NCI-H446 (cell line): ENCODE measurements around the gene ANKRD13B.
A peak's percentile ranks its signal among the peaks of the same experiment; 100 is the strongest.
"Not testable (repeated sequence)": the region's sequence is repeated elsewhere in the genome, so short reads cannot be mapped to it uniquely, and the experiment has no call there.

ENCODE experiments used
- DNase-seq, 2 experiments: peaks; one replicate each; lab custom pipeline; 2025; lab: John Stamatoyannopoulos, UW

ANKRD13B gene

DNA sequence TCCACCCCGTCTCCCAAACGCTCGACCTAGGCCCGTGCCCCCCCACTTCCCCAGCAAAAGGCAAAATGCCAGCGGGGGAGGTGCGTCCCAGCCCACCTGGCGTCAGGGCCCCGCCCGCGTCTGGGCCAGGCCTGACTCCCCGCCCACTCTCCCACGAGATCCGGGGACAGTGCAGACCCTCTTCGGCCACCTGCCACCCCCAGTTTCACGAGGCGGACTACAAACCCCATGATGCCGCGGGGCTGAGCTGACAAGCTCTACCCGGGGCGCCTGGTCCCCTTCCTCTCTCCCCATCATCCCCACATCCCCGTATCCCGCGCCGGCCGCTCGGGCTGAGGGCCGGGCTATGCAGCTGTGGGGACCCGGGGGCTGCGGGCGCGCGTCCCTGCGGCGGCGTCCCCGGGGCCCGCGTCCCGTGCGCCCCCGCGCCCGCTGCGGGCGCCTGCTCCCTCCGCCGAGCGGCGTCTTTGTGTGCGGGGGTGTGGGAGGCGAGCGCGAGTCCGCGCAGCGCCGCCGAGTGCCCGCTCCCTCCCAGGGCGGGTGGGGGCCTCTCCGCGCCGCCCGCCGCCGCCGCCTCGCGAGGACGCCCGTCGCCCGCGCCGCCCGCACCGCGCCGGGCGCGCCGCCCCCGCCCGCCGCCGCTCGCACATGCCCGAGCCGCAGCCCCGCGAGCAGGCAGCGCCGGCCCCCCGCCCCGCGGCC lies at the start of gene ANKRD13B:
Gene ANKRD13B (plus strand): TSS at position 283 of the 702 bp plus-strand sequence. CDS start 490 bp downstream, outside the sequence.
- peak; percentile 58 to 79 for DNase-seq

DNA sequence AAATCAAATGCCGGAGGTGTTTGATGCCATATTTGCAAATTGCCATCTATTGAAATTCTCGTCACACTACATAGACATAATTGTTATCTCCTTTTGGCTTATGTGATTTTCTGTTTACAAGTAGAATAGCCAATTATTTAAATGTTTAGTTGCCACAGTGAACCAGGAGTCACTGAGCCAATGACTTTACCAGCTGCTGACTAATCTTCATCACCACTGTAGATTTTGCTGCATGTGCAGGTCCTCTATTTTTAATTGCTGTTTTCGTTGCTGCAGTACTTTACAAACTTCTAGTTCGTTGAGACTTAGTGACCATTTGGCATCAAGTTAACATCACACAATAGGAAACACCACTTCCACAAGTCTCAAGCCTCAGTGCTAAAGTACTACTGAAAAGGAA lies 48.9 kb upstream of the ANKRD13B start:
- DNase-seq = no peak

DNA sequence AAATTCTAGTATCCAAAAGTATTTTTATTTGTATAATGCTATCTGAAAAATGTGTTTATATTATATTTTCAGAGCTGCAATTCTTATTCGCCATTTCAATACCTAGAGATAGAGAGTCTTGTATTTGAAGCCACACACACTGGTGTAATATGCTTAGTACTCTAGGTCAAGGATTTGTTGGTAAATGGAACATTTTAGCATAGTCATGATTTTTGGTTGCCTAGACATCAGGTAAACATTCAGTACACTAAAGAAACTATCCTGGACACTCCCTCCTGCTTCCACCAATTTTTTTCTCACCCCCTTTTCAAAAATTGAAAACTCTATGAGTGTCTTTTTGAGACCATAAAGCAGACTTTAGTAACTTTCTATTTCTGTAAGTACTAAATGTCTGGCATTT lies 46.8 kb upstream of the ANKRD13B start:
- DNase-seq = no peak

DNA sequence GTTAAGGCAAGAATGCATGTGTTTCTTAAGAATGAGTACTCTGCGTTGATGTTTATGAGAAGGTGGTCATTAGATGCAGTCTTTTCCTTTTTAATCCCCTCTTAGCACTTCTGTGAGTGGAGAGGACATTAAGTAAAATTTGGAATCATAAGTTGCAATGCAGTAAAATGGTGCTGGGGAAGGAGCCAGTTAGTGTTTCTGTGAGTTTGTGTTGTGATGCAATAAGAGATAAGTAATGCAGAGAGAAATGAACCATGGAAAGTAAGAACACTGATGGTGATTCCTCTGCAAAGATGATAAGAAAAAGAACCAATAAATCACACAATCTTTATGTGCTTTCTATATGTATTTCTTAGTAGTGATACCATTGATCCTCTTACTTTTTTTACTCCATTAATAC lies 46.1 kb upstream of the ANKRD13B start:
- no peak for DNase-seq

DNA sequence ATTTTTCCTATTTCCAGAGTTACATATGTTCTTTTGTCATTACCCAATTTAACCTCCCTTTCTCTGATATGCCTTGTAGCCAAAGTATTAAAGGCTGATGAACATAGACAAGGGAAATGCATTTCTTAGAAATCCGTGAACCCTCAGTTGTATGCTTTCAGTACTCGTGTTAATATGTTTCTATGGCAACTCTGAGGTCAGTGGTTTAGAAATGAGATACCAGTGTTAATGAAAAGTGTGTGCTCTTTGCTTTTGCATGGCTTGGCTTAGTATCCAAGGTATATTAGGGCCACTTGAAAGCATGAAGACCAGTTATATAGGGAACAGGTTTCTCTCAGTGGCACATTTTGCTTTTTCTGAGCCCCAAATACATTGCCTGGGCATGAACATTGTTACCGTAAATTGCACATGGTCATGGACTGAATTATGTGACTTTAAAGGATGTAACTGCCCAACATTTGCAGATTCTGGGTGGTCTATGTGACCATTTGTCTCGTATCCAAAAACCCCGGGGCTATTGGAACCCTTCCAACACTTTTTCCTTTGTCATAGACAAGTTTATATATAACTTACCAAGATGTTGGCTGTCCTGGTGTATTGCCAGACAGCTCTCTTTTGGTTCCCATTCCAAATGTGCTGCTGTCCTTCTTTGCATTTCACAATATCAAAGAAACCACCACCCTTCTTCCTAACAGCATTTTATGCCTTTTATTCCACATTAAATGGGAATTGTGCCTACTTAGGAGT lies 43.6 kb upstream of the ANKRD13B start:
- no peak for DNase-seq

DNA sequence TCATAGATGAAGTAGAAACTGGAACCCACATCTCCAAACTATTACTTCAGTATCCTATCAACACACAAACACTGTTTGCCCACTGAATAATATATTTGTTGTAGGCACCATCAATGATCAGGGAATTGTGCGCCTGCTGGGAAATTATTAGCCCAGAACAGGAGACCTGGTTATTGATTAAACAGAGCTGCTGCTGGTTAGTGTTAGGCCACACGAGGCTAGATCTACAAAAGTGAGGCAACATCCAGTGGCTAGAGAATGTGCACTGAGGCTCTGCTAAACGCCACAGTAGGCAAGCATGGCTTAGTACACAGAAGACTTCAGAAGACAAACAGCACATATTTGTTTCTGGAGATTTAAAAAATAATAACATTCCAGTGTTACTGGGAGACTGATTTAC lies 37.1 kb upstream of the ANKRD13B start:
- DNase-seq = no peak

DNA sequence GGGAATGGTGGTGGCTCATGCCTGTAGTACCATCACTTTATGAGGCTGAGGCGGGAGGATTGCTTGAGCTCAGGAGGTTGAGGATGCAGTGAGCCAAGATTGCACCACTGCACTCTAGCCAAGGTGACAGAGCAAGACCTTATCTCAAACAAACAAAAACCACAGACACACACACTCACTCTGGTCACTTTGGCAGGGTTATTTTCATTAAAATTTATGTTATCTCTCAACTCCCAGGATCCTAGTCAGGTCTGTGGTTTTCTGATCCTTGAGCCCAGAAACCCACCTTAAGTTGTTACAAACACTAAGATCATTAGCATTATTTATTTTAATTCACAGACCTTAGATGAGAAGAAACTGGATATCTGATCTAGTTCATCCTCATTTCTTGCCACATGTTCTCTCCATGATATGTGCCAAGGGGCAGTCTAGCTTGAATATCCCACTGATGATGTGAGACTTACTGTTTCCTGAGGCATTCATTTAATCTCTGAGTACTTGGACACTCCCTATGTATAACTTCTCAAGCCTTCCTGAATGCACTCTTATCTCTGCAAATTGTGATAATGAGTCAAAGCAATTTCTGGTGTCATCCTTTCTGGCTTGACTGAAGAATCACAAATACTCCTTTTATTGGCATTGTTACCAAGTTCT lies 35.7 kb upstream of the ANKRD13B start:
- no peak for DNase-seq

DNA sequence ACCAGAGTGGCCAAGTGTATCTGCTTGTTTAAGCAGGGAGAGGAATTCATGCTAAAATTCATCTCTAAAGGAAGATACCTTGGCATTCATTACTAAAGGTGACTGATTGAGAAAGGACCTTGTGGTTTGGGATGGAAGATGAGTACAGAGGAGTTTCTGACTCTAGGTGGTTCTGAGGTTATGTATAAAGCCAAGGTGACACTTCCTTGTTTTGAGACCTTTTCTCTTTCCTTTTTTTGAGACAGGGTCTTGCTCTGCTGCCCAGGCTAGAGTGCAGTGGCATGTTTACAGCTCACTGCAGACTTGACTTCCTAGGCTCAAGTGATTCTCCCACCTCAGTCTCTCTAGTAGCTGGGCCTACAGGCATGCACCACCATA lies 35.2 kb upstream of the ANKRD13B start:
- no peak for DNase-seq

DNA sequence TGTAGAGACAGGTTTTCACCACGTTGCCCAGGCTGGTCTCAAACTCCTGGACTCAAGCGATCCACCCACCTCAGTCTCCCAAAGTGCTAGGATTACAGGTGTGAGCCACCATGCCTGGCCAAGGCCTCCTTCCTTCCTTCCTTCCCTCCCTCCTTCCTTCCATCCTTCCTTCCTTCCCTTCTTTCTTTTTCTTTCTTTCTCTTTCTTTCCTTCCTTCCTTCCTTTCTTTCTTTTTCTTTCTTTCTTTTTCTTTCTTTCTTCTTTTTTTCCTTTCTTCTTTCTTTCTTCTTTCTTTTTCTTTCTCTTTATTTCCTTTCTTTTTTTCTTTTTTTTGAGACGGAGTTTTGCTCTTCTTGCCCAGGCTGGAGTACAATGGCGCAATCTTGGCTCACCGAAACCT lies 34.8 kb upstream of the ANKRD13B start:
- not testable (repeated sequence) for DNase-seq

DNA sequence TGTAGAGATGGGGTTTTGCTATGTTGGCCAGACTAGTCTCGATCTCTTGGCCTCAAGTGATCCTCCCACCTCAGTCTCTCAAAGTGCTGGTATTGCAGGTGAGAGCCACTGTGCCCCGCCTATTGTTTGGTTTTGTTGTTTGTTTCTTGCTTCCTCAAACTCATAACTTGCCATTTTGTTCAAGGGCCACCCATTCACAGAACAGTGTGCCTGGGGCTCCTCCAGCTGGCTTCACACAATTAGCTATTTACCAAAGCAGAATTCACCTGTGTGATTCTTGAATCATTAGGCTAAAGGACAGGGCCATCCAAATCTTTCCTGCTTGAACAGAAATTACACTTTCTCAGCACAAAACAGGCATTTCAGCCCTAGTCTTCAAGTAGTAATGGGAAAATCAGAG lies 33.3 kb upstream of the ANKRD13B start:
- DNase-seq = no peak

DNA sequence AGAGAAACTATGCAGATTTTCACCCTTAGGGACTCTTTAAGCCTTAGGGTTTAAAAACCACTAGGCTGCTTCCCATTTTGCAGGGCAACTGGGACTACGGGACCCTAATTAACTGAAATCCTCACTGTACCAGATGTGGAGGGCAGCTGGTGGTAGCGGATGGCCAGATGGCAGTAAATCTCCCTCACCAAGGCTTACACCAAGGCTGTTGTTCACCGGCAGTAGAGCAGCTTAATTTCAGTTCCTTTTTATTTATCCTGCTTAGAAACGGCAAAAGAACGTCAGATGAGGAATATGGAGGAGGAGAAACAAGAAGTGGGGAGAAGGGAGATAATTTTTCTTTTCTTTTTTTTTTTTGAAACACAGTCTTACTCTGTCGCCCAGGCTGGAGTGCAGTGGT lies 32.6 kb upstream of the ANKRD13B start:
- no peak for DNase-seq

DNA sequence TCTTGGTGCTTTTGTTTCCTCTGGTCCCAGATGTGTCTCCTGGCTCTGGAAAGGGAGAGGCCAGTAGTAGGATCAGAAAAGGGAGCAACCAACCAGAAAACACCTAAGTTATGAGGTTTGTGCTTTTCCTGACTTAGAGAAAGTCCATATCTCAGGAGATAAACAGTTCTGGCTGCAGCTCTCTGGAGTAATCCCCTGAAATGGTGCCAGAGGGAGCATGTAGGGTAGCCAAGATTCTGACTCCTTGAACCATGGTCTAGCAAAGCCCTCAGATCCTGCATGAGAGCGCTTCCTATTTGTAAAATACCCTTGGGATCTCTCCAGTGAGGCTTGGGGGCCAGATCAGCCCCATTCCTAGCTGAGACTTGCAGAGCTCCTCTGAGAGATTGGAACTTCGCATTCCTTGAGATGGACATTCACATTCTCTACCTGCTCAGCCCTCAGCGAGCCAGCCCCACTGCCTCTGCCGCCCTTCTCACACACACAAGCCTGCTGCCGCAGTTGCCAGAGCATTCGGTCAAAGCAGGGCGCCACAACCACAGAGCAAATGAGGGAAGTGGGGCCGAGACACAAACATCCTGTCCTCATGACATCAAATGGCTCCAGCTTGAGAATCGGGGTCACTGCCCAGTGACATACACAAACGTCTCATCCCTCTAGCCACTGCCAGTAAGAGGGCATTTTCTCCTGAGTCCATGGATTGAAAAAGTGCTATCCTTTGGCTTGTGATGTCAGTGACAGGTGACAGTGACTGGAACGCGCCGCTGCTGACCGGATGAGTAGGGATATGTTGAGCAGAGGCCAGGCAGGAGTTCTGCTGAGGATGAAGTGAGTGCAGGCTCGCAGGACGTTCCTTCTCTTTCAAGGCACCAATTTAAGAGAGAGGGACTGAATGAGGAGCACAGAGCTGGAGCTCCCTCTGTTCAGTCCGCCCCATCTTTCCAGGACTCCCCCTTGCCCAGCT lies 31.1 kb upstream of the ANKRD13B start:
- DNase-seq = no peak

DNA sequence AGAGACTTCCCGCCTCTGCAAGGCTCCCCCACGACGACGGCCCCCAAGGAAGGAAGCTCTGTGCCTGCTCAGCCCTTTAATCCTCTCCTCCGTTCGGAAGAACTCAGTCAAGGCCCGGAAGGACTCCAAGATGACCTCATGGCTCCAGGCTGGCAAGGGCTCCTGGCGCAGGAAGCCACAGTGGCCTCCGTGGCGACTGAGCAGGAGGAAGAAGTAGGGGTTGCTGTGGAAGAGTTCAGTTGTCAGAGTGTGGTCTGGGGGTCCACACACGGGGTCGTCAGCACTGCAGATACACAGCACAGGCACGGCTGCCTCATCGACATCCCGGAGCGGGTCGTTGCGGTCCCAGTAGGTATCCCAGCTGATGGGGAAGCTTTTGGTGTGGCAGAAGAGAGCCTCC lies 30.3 kb upstream of the ANKRD13B start:
- DNase-seq = no peak

DNA sequence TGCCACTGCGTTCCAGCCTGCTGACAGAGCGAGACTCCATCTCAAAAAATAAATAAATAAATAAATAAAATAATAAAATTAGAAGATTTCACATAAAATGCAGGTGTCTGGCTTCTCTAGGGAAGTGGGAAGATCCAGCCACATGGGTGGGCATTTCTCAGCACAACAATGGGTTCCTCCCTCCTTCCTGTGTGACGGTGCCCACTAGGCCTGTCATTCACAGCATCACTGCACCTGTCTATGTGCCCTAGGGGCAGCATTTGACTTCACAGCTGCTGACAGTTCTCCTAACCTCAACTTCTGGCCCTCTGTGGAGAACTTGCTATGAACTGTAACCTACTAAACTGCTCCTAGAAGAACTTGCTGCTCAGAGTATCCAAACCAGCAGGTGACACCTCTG lies 29.1 kb upstream of the ANKRD13B start:
- DNase-seq = no peak

DNA sequence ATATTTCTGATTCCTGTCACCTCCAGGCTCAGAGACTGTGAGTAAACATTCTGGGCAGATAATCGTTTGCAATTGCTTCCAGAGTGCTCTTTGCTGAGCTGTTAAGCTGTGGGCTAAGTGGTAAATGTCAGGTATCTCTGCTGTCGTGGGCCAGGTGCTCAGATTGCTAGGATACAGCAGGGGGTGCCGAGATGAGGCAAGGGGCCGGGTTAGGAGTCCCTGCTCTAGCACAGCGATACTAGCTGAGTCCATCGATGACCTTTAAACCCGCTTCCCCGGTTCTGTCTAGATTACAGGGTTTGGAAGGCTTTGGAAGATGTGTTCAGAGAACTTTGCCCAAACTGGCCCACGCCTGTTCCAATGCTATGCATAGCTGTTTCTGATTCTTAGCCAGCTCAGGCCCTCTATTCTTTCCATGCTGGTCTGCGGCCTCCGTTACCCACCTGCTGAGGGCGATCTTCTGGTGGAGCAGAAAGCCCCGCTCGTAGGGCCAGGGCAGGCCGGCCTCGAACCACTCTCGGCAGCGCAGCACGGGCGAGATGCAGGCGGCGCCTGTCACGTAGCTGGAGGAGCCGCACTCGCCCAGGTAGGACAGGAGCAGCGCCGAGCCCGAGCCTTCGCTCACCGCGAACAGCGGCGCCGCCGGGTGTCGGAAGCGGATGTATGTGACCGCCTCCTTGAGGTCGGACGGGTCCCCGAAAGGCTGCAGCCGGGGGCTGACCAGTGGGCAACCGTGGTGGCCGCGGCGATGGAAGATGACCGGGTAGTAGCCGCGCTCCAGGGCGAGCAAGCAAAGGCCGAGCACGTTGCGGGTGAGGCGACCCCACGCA lies 27.1 kb upstream of the ANKRD13B start:
- DNase-seq = no peak

DNA sequence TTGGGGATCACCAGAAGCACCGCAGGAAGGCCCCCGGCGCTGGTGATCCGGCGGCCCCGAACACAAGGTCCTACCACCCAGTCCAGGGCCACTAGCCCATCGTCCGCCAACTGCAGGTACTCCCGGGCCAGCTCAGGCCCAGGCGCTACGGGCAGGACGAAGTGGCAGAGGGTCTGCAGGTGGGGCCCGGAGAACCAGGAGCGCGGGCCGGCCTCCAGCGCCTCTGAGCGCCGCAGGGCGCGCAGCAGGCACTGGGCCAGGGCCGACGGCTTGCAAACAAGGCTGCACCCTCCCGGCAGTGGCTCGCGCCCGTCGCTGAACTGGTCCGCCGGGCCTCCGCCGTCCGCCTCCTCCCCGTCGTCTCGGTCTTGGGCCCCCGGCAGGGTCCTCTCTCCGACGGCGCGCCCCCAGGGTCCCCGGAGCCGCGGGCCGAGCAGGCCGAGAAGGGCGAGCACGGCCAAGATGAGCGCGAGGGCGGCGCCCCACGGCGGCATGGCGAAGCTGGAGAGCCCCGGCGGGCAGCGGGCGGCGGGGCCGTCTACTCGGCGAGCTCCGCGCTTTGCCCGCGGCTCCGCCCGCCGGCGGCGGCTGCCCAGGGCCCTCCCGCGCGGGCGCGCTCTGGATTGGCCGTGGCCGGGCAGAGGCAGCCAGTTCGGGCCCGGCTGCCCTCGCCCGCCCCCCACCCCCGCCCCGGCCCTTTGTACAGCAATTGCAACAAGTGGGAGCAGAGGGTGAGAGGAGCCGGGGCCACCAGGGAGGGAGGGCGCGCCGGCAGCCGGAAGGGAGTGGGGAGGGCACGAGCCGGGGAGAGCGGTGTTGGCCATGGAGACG lies 26.2 kb upstream of the ANKRD13B start, which contains the start of gene ABHD15:
Gene ABHD15 (minus strand): TSS at position 565 of the 831 bp plus-strand sequence. CDS start 71 bp downstream, at position 494.
- DNase-seq = peak in 1 of 2 experiments; percentile 31

DNA sequence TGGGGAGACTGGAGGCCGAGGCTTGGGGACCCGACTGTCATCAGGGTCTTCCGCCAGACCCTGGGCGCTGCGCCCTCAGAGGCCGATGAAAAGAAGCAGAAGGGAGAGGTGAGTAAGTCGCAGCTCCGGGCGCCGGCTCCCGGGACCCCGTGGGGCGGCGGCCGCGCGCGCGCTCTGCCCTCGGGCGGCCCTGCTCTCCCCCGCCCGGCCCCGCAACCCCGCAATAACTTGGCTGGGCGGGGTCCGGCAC lies 25.7 kb upstream of the ANKRD13B start:
- DNase-seq = no peak

DNA sequence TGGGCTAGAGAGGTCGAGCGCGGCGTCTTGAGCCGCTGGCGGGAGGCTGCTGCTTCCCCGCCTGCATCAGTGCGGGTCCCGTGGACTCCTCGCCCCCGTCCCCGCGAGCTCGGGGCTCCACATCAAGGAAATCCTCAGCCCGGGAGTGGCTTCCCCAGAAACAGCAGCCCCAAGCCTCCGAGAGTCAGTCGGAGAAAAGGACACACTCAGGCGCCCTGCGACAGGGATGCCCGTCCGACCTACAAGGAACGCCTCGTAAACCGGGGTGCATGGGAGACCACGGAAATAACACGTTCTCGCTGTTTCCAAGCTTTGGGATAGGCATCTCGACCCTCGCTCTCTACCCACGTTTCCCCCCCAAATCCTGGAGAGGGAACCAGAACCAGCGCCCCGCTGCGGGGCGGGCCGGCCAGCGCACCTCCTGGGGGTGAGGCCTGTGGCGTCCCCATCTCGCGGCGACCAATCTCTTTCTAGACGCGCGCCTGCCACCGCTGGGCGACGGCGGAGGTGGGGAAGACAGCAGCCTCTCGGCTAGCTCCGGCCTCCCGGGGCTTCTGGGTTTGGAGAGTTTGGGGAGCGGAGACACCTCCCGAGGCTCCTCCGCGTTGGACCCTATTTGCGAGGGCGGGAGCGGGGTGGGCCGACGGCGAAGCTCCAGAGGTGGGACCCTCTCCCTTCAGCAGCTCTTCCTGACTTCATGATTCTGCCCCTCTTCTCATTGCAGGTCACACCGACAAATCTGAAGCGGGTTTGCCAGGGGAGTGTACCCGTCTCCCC lies 25.2 kb upstream of the ANKRD13B start:
- no peak for DNase-seq
